GM18909 (cell line): ENCODE measurements around the gene FNDC3B.

ENCODE experiments used
- ATAC-seq: cut with Tn5 transposase; IDR thresholded peaks from one replicate; pipeline ENCODE4 v1.9.1; 2021; ENCODE audit warnings: mild to moderate bottlenecking; ENCODE audit not compliant: unreplicated experiment, poor library complexity

Gene FNDC3B

DNA sequence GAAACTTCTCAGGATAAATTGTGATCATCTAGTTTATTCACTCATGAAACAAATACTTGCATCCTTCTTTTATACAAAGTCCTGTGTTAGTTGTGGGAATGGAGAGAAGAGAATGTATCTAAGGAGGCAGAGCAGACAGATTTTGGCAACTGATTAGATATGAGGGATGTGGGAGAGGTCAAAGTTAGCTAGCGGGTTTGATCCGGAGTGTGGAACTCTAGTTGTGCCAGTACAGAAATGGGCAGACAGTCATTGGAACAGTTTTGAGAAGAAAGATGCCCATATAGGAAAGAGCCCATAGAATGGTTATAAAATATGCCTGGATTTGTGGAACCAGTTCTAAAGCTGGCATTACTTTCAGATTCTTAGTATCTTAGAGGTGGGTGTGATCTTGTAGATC, 141.1 kb downstream of the FNDC3B start:
- no peak for ATAC-seq

- no peak for ATAC-seq
Observed at GRCh38 chr3:172181932-172182586, 142.7 kb downstream of the FNDC3B start.

- ATAC-seq = no peak
Observed at GRCh38 chr3:172182797-172183196, 143.4 kb downstream of the FNDC3B start.

DNA sequence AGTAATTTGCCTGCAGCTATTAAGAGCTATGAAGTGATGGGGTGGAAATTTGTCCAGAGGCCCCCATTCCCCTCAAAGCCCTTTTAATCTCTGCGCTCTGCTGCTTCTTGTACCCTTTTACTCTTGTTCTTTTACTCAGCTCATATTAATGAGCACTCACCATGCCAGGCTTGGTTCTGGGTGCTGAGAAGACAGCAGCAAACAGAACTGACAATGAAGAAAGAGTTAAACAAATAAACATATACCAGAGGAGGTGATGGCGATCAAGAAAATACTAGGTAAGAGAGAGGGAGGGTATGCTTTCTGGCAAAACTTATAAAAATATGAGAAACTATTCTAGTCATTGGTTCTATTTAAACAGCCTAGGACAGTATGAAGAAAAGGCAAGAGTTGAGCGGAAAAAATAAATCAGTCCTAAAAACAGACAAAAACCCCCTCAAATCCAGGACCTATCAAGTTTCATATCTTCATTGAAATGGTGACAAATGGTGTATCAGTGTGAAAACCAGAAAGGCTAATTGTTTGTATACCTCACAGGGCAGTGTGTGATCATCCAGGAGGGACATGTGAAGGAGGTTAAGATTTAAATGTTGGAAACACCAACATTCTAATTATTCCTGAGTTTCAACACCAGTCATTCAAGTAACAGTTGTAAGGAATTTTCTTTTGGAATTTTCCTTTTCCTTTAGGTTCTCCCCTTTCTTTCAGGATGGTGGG, 144.9 kb downstream of the FNDC3B start:
- ATAC-seq = no peak

GRCh38 chr3:172185907-172186306, 146.5 kb downstream of the FNDC3B start:
- no peak for ATAC-seq

- ATAC-seq = no peak
Observed at GRCh38 chr3:172186607-172187006, 147.2 kb downstream of the FNDC3B start.

DNA sequence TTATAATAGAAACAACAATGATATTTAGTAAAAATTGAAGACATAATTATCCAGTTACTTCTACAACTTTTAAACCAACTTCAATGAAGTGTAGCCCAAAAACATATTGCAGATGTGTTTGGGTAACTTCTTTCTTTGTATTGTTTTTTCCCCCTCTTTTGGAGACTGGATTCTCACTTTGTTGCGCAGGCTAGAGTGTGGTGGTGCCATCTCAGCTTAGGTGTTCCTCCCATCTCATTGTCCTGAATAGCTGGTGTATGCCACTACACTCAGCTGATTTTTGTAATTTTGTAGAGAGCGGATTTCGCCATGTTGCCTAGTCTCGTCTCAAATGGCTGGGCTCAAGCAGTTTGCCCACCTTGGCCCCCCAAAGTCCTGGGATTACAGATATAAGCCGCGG, 148.1 kb downstream of the FNDC3B start:
- no peak for ATAC-seq

DNA sequence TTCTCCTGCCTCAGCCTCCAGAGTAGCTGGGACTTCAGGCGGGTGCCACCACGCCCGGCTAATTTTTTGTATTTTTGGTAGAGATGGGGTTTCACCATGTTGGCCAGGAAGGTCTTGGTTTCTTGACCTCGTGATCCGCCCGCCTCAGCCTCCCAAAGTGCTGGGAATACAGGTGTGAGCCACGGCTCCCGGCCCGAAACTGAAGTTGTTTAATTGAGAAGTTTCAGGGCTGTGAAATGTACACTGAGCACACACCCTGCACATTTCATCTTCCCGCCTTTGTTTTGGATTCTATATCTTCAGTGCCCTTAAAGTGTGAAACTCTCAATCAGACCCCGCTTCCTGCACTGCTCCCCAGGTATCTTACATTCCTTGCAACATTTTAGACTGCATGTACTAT, 149.1 kb downstream of the FNDC3B start:
- ATAC-seq = no peak

DNA sequence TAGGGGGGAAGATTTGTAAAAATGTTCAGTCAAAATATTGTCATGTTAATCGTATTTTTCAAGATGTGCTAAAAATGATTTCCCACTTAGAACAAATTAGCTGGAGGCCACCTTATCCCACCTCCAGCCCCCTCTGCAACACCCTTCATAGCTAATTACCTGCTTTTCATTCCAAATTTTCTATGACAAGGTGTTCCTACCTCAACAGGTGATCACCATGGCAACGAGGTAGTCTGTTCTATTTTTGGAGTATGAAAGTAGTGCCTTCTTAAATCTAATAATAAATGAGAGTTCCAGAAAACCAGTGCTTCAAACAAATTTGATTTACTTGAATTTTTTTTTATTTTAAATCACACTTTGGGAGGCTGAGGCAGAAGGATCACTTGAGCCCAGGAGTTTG, 149.8 kb downstream of the FNDC3B start:
- ATAC-seq = no peak

- no peak for ATAC-seq
Observed at GRCh38 chr3:172189987-172190603, 150.7 kb downstream of the FNDC3B start.

GRCh38 chr3:172190980-172191379, 151.6 kb downstream of the FNDC3B start:
- ATAC-seq = no peak

GRCh38 chr3:172191629-172192028, 152.3 kb downstream of the FNDC3B start:
- no peak for ATAC-seq

DNA sequence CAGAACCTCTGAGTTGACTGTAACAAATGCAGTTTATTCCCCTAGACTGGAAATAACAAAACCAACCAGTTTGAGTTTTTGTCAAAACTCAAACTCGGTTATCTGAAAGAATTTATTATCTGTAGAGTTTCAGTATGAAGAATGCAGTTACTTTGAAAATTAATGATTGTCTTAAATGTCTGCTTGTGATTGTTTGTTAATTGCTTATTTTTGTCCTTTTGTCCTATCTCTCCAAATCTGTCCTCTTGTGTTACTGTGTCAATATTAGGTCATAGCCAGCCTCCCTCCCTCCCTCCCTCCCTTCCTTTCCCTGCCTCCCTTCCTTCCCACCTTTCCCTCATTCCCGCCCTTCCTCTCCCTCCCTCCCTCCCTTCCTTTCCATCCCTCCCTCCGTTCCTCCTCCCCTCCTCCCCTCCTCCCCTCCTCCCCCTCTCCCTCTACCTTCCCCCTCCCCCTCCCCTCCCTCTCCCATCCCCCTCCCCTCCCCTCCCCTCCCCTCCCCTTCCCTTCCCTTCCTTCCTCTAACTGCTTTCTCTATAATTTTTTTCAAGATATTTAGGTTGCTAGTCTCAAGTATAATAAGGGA, 153.5 kb downstream of the FNDC3B start:
- no peak for ATAC-seq

DNA sequence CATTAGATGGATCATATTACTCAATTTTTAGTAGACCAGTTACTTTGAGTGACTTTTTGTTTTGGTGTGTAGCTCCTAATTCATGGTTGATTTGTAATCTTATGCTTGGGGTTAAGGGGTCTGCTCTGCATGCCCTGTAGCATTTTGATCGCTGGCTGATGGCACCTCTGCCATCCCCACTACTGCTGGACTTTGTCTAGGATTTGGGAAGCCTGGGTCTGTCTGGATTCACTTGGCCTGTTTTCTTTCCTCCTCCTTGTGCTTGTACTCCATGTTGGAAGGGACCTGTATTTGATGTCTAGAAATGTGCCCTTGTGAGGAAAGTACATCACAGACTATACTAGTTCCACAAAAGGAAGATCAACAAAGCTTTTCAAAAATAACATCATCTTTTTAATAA, 154.1 kb downstream of the FNDC3B start:
- no peak for ATAC-seq

DNA sequence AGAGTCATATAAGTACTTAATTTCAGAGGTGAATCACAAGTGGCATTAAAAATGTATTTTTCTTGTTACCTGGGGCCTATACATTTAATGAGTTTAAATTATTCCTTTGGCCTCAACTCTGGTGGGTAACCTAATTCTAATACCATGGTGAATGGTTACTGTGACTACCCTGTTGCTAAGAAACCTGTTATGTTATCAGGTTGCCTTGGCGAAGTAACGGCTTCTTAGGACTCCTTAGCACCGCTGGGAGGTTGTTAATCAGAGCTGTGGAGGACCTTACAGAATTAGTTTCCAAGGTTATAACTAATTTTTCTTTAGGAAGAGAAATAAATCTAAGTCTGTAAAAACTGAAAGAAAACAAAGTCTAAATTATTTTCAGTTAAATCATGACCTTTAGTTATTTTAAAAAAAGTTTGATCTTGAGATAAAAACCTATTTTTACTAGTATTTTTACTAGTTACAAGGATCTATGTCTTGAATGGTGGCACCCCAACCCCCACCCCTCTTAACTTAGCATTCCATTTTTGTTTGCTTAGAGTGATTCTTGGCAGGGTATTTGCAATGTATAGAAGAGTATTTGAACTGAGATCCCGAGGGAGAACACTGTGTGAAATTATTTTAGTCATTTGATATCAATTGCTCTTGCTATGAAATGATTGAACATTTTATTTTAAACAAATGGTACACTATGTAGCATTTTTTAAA, 155.5 kb downstream of the FNDC3B start:
- no peak for ATAC-seq

DNA sequence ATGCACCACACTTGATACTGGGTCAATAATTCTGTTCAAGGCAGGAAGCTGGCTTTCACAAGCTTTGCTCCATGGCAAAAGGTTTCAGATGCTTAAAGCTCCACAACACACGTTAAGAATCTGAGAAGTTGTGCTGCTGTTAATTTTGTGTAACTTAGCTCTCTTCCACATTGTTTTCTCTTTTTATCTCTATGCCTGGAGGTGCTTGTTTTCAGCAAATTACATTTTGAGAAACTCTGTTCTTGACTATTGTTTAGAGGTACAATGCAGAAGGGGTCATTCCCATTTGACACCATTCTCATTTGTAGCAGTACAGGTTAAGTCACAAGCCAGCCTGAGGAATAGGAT, 156.0 kb downstream of the FNDC3B start:
- ATAC-seq = no peak

GRCh38 chr3:172197344-172197743, 158.0 kb downstream of the FNDC3B start:
- no peak for ATAC-seq

DNA sequence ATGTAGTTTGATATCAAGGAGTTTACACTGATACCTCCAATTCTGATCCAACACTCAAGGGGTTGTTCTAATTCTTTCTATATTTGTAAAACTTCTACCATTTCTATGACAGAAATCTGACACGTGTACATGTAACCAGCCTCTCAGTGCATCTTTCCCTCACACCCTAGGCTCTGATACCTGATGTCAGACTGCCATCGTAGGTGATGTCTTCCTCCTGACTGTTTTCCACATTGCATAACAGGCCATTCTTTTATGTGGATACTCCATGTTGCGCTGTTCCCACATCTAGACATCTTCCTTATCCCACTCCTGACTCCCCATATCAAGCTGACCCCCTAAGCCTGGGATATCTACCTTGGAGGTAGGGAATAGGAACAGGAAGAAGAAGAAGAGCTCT, 159.1 kb downstream of the FNDC3B start:
- no peak for ATAC-seq

DNA sequence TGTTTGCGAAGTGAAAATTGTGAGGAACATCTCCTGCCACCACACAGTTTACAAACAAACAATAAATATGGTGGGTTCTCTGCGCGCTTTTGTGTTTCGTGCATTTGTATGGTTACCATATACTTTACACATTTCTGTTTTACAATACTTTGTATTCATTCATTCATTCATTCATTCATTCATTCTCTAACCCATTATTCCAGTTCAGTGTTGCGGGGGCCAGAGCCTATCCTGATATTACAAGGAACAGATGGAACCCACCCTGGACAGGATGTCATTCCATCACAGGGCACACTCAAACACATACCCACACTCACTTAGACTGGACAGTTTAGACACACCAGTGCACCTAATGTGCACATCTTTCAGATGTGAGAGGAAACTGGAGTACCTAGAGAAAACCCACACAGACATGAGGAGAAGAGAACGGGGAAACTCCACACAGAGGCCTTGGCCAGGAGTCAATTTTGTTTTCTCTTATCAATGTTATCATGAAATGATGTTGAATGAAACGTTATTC, 160.5 kb downstream of the FNDC3B start:
- ATAC-seq = no peak

GRCh38 chr3:172201136-172201869, 161.9 kb downstream of the FNDC3B start:
- ATAC-seq = no peak
